HG02973 (cell line): ENCODE measurements around the gene CYB5B.

Experiments
- ATAC-seq: cut with Tn5 transposase; IDR thresholded peaks from one replicate; pipeline ENCODE4 v1.9.1; 2021; ENCODE audit warnings: moderate library complexity; ENCODE audit not compliant: unreplicated experiment

Gene CYB5B

GRCh38 chr16:69424053-69424934, at the start of gene CYB5B:
CYB5B (plus strand) TSS chr16:69424619; CDS start chr16:69424684, 65 bp downstream.
- peak; percentile 92 for ATAC-seq

GRCh38 chr16:69376393-69377059, 47.9 kb upstream of the CYB5B start:
- ATAC-seq: no peak

- ATAC-seq: no peak
These were observed 46.4 kb upstream of the CYB5B start for GRCh38 chr16:69378036-69378435.

GRCh38 chr16:69378760-69379159, 45.7 kb upstream of the CYB5B start:
- ATAC-seq: no peak

GRCh38 chr16:69381231-69381630, 43.2 kb upstream of the CYB5B start:
- no peak for ATAC-seq

GRCh38 chr16:69382421-69382820, 42.0 kb upstream of the CYB5B start:
- ATAC-seq: no peak

GRCh38 chr16:69384974-69385373, 39.4 kb upstream of the CYB5B start:
- ATAC-seq: no peak

- no peak for ATAC-seq
These were observed 37.8 kb upstream of the CYB5B start for GRCh38 chr16:69386596-69386995.

- ATAC-seq: no peak
These were observed 30.2 kb upstream of the CYB5B start for GRCh38 chr16:69393898-69394849.

GRCh38 chr16:69395859-69396186, 28.6 kb upstream of the CYB5B start:
- ATAC-seq: no peak

- ATAC-seq: no peak
These were observed 28.0 kb upstream of the CYB5B start for GRCh38 chr16:69396187-69397061.

GRCh38 chr16:69397821-69398521, 26.4 kb upstream of the CYB5B start:
- ATAC-seq: no peak

GRCh38 chr16:69399361-69399760, 25.1 kb upstream of the CYB5B start:
- ATAC-seq: no peak

GRCh38 chr16:69402439-69402838, 22.0 kb upstream of the CYB5B start:
- no peak for ATAC-seq

- ATAC-seq: no peak
These were observed 20.1 kb upstream of the CYB5B start for GRCh38 chr16:69404275-69404805.

GRCh38 chr16:69405326-69405725, 19.1 kb upstream of the CYB5B start:
- no peak for ATAC-seq

- no peak for ATAC-seq
These were observed 18.7 kb upstream of the CYB5B start for GRCh38 chr16:69405757-69406156.

- no peak for ATAC-seq
These were observed 17.6 kb upstream of the CYB5B start for GRCh38 chr16:69406780-69407331.

GRCh38 chr16:69407702-69408323, 16.6 kb upstream of the CYB5B start:
- no peak for ATAC-seq
